Activated effector memory CD4-positive, alpha-beta T cell treated with anti-CD3 and anti-CD28 coated beads, Interleukin-2, amount 50 U/mL, for 16 hours (primary cell): ENCODE measurements around the gene LSR.
"Not testable (repeated sequence)": the region's sequence is repeated elsewhere in the genome, so short reads cannot be mapped to it uniquely, and the experiment has no call there.

Source experiments
- DNase-seq: peaks from one replicate; pipeline ENCODE4 v3.0.0-alpha.2; 2020

The LSR gene

GRCh38 chr19:35268536-35269437 lies 20.0 kb downstream of the LSR start, which contains the start of gene USF2:
Gene USF2 (plus strand): TSS chr19:35268962. CDS start chr19:35269102, 140 bp downstream.
- peak; percentile 88 for DNase-seq

- peak; percentile 92 for DNase-seq
Measured at GRCh38 chr19:35269438-35270117, 20.8 kb downstream of the LSR start.

GRCh38 chr19:35270381-35270811 lies 21.6 kb downstream of the LSR start:
- no peak for DNase-seq

GRCh38 chr19:35271546-35271945 lies 22.7 kb downstream of the LSR start:
- no peak for DNase-seq

GRCh38 chr19:35272122-35272719 lies 23.4 kb downstream of the LSR start:
- DNase-seq: no peak

- DNase-seq: no peak
Measured at GRCh38 chr19:35272954-35273649, 24.3 kb downstream of the LSR start.

GRCh38 chr19:35273686-35274259 lies 25.0 kb downstream of the LSR start:
- no peak for DNase-seq

- no peak for DNase-seq
Measured at GRCh38 chr19:35274323-35274722, 25.5 kb downstream of the LSR start.

GRCh38 chr19:35276706-35277281 lies 28.0 kb downstream of the LSR start:
- no peak for DNase-seq

- DNase-seq: no peak
Measured at GRCh38 chr19:35278578-35279284, 29.9 kb downstream of the LSR start.

- DNase-seq: no peak
Measured at GRCh38 chr19:35279374-35279773, 30.6 kb downstream of the LSR start.

GRCh38 chr19:35279985-35280821 lies 31.4 kb downstream of the LSR start:
- DNase-seq: no peak

- no peak for DNase-seq
Measured at GRCh38 chr19:35281303-35281702, 32.5 kb downstream of the LSR start.

GRCh38 chr19:35284153-35285094 lies 35.6 kb downstream of the LSR start:
- no peak for DNase-seq

- no peak for DNase-seq
Measured at GRCh38 chr19:35285095-35285449, 36.3 kb downstream of the LSR start.

- not testable (repeated sequence) for DNase-seq
Measured at GRCh38 chr19:35285465-35285864, 36.7 kb downstream of the LSR start.

- not testable (repeated sequence) for DNase-seq
Measured at GRCh38 chr19:35286101-35286500, 37.3 kb downstream of the LSR start.

GRCh38 chr19:35287713-35288112 lies 38.9 kb downstream of the LSR start:
- no peak for DNase-seq

GRCh38 chr19:35288331-35288730 lies 39.5 kb downstream of the LSR start:
- no peak for DNase-seq
